HG02763 (cell line): ENCODE results near the gene SLC10A4.
"Not testable (repeated sequence)": the region's sequence is repeated elsewhere in the genome, so short reads cannot be mapped to it uniquely, and the experiment has no call there.

Source experiments
- ATAC-seq: cut with Tn5 transposase; IDR thresholded peaks from one replicate; pipeline ENCODE4 v1.9.1; 2021; ENCODE audit warnings: mild to moderate bottlenecking, moderate library complexity; ENCODE audit not compliant: unreplicated experiment

SLC10A4 gene

GRCh38 chr4:48483006-48483776 is at the start of gene SLC10A4:
TSS of gene SLC10A4 (plus strand) at chr4:48483343. CDS start at chr4:48483562, 219 bp downstream.
- no peak for ATAC-seq

GRCh38 chr4:48436318-48436717 is 46.8 kb upstream of the SLC10A4 start:
- no peak for ATAC-seq

GRCh38 chr4:48439988-48440387 is 43.2 kb upstream of the SLC10A4 start:
- ATAC-seq = no peak

GRCh38 chr4:48440914-48441313 is 42.2 kb upstream of the SLC10A4 start:
- not testable (repeated sequence) for ATAC-seq

- no peak for ATAC-seq
These were observed 37.4 kb upstream of the SLC10A4 start for GRCh38 chr4:48445704-48446103.

- ATAC-seq = no peak
These were observed 36.5 kb upstream of the SLC10A4 start for GRCh38 chr4:48446642-48447041.

GRCh38 chr4:48449151-48449550 is 34.0 kb upstream of the SLC10A4 start:
- no peak for ATAC-seq

GRCh38 chr4:48450740-48451139 is 32.4 kb upstream of the SLC10A4 start:
- ATAC-seq = no peak

- not testable (repeated sequence) for ATAC-seq
These were observed 31.5 kb upstream of the SLC10A4 start for GRCh38 chr4:48451656-48452055.

- ATAC-seq = no peak
These were observed 28.6 kb upstream of the SLC10A4 start for GRCh38 chr4:48454591-48454990.

- ATAC-seq = no peak
These were observed 22.1 kb upstream of the SLC10A4 start for GRCh38 chr4:48461000-48461399.

GRCh38 chr4:48462363-48462762 is 20.8 kb upstream of the SLC10A4 start:
- ATAC-seq = no peak

- no peak for ATAC-seq
These were observed 15.7 kb upstream of the SLC10A4 start for GRCh38 chr4:48467442-48467841.

GRCh38 chr4:48467891-48468290 is 15.3 kb upstream of the SLC10A4 start:
- ATAC-seq = no peak

- ATAC-seq = no peak
These were observed 13.0 kb upstream of the SLC10A4 start for GRCh38 chr4:48470137-48470536.

- no peak for ATAC-seq
These were observed 12.6 kb upstream of the SLC10A4 start for GRCh38 chr4:48470570-48470969.

- ATAC-seq = no peak
These were observed 10.3 kb upstream of the SLC10A4 start for GRCh38 chr4:48472794-48473193.

- no peak for ATAC-seq
These were observed 7.4 kb upstream of the SLC10A4 start for GRCh38 chr4:48475770-48476169.

- ATAC-seq = no peak
These were observed 4.9 kb upstream of the SLC10A4 start for GRCh38 chr4:48478273-48478672.

- no peak for ATAC-seq
These were observed 1.6 kb upstream of the SLC10A4 start for GRCh38 chr4:48481581-48481980.

GRCh38 chr4:48483777-48484493 is 792 bp downstream of the SLC10A4 start:
- ATAC-seq = no peak

- no peak for ATAC-seq
These were observed 1.5 kb downstream of the SLC10A4 start for GRCh38 chr4:48484494-48485168.
